Cardiac muscle cell (in vitro differentiated cells and primary cell): ENCODE data around the gene ANKRD52. TPM values are rescaled to one million over a fixed set of nuclear protein-coding genes. Genes with fewer than 3 reads are reported as not detected.
"Not testable (repeated sequence)": the region's sequence is repeated elsewhere in the genome, so short reads cannot be mapped to it uniquely, and the experiment has no call there.

Source experiments
- DNase-seq, 2 donors: peaks; one replicate each; pipeline versions ENCODE4 v3.0.0 to v3.0.0-alpha.2; 2010 to 2017; ENCODE audit warnings: low read depth in 1 of 2, low spot score in 1 of 2
- H3K27ac ChIP-seq: fragments of 200-600 bp; sonication (generic); 2 replicates; pipeline ENCODE4 v1.5.1; 2016
- H3K27me3 ChIP-seq: fragments of 200-600 bp; sonication (generic); 2 replicates; pipeline ENCODE4 v1.6.0; 2016; ENCODE audit warnings: control low read depth
- H3K36me3 ChIP-seq: fragments of 200-600 bp; sonication (generic); 2 replicates; pipeline ENCODE4 v1.5.1; 2016; ENCODE audit warnings: control low read depth
- H3K4me1 ChIP-seq: fragments of 200-600 bp; sonication (generic); 2 replicates; pipeline ENCODE4 v1.8.1; 2017; ENCODE audit warnings: low read depth, mild to moderate bottlenecking, mixed run types
- H3K4me3 ChIP-seq: fragments of 200-600 bp; sonication (generic); 2 replicates; pipeline ENCODE4 v1.5.1; 2016; ENCODE audit warnings: mild to moderate bottlenecking
- H3K9me3 ChIP-seq: fragments of 200-600 bp; sonication (generic); 2 replicates; pipeline ENCODE4 v1.5.1; 2017; ENCODE audit warnings: low read depth, mild to moderate bottlenecking, control low read depth
- CTCF ChIP-seq: IDR thresholded peaks from 2 replicates; pipeline ENCODE4 v1.5.1; 2012; ENCODE audit warnings: low read depth, mild to moderate bottlenecking, low read length
- polyA plus RNA-seq: library from polyadenylated mRNA; unstranded; fragments of >200 nt; fragmentation: Nextera tagmentation; extraction: Ambion mirVana; gene quantifications from 2 replicates; pipeline ENCODE4 v1.2.1, GENCODE V29; 2016
- total RNA-seq: library from RNA; depleted of rRNA; stranded (reverse); fragments of >200 nt; gene quantifications from 2 replicates; pipeline ENCODE4 v1.2.3, GENCODE V29; 2016

The ANKRD52 gene
- total and polyA plus RNA-seq, 2 experiments from 2014 or later: 18.0 to 34.9 TPM

DNA sequence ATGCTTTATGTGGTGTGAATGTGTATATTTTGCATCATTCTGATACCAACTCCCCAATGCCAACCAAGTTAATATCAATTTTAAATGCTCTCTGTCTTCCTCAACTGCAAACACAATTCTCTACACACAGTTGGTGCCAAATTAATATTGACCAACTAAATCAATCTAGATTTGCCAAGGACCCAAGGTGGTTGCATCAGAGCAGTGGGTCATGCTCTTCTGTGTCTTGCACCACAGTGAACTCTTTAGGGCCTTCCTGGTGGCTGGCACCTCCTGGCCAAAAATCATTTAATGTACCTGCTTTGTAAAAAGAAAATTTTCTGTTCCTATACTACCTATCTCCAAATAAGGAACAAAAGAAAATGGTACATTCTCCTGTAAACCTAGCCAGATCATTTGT lies 22.7 kb upstream of the ANKRD52 start:
- H3K36me3 ChIP-seq: peaks cover 84% of the 10 kb centered on the region
- DNase-seq: no peak

GRCh38 chr12:56278905-56279304 lies 20.7 kb upstream of the ANKRD52 start:
- H3K4me1 ChIP-seq: no peaks in the 10 kb centered on the region
- no peak for TF ChIP-seq CTCF
- H3K36me3 ChIP-seq: peaks cover 89% of the 10 kb centered on the region
- H3K9me3 ChIP-seq: no peaks in the 10 kb centered on the region
- no peaks in the 10 kb centered on the region for H3K27me3 ChIP-seq
- no peak overlapping the region for H3K27ac ChIP-seq
- H3K4me3 ChIP-seq: no peak overlapping the region
- no peak for DNase-seq

More for the DNA sequence above, 22.7 kb upstream of the ANKRD52 start:
- Histone ChIP-seq H3K9me3 (no peaks in the 10 kb centered on the region), H3K4me3 (no peak overlapping the region), H3K27ac (no peak overlapping the region), H3K4me1 (no peaks in the 10 kb centered on the region), H3K27me3 (no peaks in the 10 kb centered on the region)
- no peak for TF ChIP-seq CTCF

- H3K4me1 ChIP-seq: peaks cover 18% of the 10 kb centered on the region
- H3K27me3 ChIP-seq: no peaks in the 10 kb centered on the region
- no peak overlapping the region for H3K27ac ChIP-seq
- DNase-seq: no peak
- H3K9me3 ChIP-seq: no peaks in the 10 kb centered on the region
- no peak overlapping the region for H3K4me3 ChIP-seq
- TF ChIP-seq CTCF: no peak
- H3K36me3 ChIP-seq: peaks cover 65% of the 10 kb centered on the region
These were observed 16.1 kb upstream of the ANKRD52 start for GRCh38 chr12:56274299-56274698.

DNA sequence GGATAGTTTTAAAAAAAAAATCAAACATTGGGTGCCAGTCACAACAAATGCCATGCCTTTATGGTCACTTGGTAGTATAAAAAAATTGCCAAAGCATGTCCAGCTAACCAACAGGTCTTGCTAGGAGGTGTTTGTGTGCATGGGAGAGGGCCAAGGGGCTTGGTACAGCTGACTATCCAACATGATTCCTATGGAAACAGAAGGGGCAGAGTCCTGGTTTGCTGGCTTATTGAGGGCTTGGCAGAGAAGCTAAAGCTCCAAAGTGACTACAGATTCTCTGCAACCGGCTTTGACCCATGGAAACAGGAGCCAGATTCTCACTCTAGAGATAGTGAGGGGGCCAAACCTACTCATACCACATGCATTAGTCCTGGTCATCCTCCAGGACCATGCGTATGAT lies 14.3 kb upstream of the ANKRD52 start:
- H3K9me3 ChIP-seq, DNase-seq, H3K27me3 ChIP-seq, H3K4me3 ChIP-seq: not testable (repeated sequence)
- H3K4me1 ChIP-seq: peaks cover 18% of the 10 kb centered on the region
- H3K27ac ChIP-seq: peak overlapping the region; percentile 96
- peaks cover 49% of the 10 kb centered on the region for H3K36me3 ChIP-seq

DNA sequence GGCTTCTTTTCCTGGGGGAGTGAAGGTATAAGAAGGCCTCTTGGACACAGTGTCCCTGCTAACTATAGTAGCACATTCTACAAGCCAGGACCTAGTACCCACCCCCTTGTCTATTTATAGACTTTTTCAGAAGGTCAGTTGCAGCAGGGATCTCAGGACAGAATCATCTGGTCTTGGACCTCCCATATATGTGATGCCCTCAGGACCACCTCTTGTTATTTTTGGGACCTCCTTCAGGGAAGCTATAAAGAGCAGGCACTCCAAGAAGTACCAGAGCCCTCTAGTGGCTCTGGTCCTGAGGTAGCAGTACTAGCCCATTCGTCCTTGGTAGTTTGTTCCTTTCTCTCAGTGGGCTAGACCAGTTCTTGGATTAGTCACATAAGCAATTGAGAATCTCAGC lies 12.8 kb upstream of the ANKRD52 start:
- peak; percentile 53 for TF ChIP-seq CTCF
- H3K4me1 ChIP-seq: peaks cover 18% of the 10 kb centered on the region
- H3K4me3 ChIP-seq: no peak overlapping the region
- H3K27me3 ChIP-seq: no peaks in the 10 kb centered on the region
- H3K36me3 ChIP-seq: peaks cover 39% of the 10 kb centered on the region
- H3K27ac ChIP-seq: peak overlapping the region; percentile 96
- peak; percentile 38 to 89 for DNase-seq
- no peaks in the 10 kb centered on the region for H3K9me3 ChIP-seq

DNA sequence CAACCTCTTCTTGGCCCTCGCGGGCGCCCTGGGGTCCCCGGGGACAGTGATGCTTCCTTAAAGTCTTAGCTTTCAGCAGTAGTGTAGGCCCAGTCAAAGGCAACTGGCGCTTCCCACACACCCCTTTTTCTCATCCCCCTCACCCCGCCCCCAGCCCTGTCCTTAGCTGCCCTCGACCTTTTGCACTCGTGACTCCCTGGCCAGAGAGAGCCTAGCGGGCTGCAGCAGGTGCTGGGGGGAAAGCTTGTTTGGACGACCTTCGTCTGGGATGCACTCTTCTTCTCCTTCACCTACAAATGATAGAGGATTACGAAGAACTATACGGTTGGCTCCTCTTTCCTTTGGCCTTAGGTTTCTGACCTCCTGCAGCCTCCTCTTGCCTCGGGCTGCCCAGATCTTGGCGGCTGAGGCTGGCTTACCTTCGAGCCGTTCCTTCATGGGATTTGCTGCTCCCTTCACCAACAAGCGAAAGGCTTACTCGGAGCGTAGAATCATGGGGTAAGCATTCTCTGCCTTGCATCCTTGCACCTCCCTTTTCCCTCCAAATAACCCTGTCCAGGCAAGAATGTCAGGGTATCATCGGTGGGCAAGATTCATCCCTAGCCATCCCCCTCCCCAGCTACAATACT lies 9.4 kb upstream of the ANKRD52 start:
- DNase-seq: peak in 1 of 2 donors; percentile 46
- peaks cover 13% of the 10 kb centered on the region for H3K36me3 ChIP-seq
- TF ChIP-seq CTCF: no peak
- no peaks in the 10 kb centered on the region for H3K9me3 ChIP-seq
- no peaks in the 10 kb centered on the region for H3K27me3 ChIP-seq
- peak overlapping the region; percentile 63 for H3K4me3 ChIP-seq
- H3K4me1 ChIP-seq: peaks cover 18% of the 10 kb centered on the region
- peak overlapping the region; percentile 83 for H3K27ac ChIP-seq
